GM21526 (cell line): ENCODE data around the gene WBP2.
"Not testable (repeated sequence)": the region's sequence is repeated elsewhere in the genome, so short reads cannot be mapped to it uniquely, and the experiment has no call there.

Source experiments
- ATAC-seq: cut with Tn5 transposase; IDR thresholded peaks from one replicate; pipeline ENCODE4 v1.9.1; 2021; ENCODE audit warnings: moderate library complexity; ENCODE audit not compliant: unreplicated experiment, low FRiP score

Gene WBP2

DNA sequence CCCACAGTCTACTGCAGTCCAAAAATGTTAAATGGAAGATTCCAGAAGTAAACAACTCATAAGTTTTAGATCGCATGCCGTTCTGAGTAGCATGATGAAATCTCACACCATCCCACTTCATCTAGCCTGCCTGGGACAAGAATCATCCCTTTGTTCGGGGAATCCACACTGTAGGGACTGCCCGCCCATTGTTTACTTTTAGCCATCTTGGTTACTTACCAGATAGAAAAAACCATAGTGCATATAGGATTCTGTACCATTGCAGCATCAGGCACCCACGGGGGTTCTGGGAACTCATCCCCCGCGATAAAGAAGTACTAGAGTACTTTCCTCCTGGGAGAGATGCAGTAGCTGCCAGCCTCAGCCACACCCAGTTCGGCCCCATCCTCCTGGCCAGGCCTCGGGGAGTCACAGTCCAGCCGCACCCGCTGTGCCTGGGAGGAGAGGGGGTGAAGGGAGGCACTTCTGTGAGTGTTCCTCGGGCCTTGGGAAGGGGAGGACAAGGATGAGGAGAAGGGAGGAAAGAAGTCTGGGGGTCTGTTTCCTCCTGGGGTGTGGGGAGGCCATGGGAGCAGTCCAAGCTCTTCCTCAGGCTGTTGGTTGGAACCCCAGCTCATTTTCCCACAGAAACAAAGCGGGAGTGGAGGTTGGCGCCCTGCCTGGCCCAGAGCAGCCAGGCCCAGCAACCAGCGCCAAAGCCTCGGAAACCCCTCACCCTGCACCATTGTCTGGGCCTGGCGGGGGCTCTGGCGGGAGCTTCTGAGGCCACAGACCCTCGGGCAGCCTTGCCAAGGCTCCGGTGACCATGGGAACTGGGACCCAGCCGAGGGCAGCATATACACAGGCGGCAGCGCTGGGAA, 14.4 kb upstream of the WBP2 start:
- no peak for ATAC-seq

DNA sequence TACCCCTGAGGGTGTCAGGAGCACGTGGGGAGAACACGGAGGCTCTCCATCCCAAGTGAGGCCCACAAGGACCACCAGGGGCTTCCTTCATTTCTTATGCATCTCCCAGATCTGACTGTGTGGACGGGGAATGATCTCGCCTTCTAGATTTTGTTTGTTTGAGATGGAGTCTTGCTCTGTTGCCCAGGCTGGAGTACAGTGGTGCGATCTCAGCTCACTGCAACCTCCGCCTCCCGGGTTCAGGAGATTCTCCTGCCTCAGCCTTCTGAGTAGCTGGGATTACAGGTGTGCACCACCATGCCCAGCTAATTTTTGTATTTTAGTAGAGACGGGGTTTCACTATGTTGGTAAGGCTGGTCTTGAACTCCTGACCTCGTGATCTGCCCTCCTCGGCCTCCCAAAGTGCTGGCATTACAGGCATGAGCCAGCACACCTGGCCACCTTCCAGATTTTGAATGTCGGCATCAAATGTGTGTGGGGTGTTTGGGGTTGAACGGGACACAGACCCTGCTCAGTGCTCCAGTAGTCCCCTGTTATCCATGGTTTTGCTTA, 13.7 kb upstream of the WBP2 start:
- not testable (repeated sequence) for ATAC-seq

DNA sequence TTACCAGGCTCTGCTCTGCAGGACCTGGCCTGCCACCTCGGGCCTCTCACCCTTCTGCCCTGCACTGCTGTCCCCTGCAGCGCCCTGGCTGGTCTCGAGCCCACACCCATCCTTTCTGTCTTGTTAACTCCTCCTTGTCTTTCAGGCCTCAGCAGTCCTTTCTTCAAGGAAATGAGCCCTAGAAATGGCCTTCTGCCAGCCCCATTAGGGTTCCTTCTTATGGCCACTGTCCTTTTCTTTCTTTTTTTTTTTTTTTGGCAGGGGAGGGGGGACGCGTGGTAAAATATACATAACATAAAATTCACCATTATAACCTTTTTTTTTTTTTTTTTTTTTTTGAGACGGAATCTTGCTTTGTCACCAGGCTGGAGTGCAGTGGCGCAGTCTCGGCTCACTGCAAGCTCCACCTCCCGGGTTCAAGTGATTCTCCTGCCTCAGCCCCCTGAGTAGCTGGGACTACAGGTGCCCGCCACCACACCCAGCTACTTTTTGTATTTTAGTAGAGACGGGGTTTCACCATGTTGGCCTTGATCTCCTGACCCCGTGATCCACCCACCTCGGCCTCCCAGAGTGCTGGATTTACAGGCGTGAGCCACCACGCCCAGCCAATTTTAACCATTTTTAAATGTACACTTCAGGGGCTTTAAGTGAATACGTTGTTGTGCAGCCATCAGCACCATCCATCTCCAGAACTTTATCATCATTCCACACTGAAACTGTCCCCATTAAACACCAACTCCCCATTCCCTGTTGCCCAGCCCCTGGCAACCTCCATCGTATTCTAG, 10.5 kb upstream of the WBP2 start:
- not testable (repeated sequence) for ATAC-seq

DNA sequence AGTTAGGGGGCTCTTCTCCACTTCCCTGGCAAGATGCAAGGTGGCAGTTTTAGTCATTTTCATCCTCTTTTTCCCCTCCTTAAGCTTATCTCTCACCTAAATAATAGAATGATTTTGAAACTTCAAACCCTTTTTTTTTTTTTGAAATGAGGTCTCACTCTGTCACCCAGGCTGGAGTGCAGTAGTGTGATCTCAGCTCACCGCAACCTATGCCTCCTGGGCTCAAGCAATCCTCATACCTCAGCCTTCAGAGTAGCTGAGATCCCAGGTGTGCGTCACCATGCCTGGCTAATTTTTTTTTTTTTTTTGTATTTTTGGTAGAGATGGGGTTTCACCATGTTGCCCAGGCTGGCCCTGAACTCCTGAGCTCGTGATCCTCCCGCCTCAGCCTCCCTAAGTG, 9.8 kb upstream of the WBP2 start:
- ATAC-seq, result not testable (repeated sequence)

DNA sequence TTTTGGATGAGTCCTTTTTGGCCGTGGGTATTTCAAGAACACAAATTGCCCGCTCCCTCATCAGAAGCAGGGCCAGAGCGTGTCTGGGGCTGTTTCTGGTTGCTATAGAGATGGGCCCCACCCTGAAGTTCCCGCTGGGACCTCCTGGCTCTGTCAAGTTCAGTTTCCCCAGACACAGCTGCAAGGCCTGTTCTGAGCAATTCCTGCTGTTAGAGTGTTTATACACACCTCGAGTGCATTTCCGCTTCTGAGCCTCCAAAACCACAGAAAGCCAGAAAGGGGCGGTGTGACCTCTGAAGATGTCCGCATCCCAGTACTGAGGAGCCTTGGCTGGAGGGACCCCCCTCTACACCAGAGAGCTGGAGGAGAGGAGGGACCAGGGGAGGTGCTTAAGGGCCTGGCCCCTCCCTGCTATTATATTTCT, 9.3 kb upstream of the WBP2 start:
- ATAC-seq, result peak; percentile 68

DNA sequence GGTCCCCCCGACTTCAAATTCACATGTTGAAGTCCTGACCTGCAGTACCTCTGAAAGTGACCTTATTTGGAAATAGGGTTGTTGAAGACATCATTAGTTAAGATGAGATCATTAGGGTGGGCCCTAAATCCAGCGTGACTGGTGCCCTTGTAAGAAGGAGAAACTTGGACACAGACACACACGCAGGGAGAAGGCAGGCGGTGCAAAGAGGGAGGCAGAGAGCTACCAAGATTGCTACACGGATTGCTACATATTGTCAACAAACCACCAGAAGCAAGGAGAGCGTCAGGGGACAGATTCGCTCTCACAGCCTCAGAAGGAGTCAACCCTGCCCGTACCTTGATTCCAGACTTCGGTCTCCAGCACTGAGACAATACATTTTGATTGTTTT, 6.8 kb upstream of the WBP2 start:
- no peak for ATAC-seq

DNA sequence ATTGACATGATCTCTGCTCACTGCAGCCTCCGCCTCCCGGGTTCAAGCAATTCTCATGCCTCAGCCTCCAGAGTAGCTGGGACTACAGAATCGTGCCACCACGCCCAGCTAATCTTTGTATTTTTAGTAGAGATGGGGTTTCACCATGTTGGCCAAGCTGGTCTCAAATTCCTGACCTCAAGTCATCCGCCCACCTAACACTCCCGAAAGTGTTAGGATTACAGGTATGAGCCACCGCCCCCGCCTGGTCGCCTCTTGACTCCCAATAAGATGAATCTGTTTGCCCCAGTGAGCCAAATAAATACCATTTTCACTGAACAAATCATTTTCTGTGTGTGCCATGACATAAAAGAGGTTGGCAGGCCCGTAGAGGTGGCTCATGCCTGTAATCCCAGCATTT, 4.2 kb upstream of the WBP2 start:
- not testable (repeated sequence) for ATAC-seq

DNA sequence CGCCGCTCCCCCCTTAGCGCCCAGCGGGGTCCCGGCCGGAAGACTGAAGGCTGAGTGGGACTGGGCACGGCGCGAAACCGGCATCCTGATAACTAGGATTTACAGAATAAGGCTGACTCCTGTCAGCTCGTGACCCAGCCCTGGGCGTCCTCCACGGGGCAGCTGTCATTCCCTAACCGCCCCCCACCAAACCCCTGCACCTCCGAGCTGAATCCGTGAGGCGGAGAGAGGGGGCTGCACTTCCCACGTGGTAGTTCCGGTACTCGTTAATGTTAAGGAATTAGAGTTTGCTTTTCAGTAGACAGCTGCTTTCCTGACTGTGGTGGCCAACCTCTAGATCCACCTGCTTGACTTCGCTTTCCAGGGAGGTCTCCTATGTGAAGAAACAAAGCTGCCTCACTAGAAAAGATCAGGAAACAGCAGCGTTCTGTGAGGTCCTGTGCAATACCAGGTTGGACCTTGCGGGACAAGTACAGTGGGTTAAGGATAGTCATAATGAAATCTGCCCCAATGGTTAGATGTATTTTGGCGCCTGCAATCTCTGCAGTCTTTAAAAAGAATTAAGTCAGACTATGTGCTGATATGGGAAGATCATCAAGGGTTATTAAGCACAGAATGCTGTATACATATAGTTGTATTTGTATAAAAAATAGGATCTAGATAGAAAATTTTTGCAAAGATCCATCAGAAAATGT, 1.1 kb upstream of the WBP2 start:
- ATAC-seq, result no peak

DNA sequence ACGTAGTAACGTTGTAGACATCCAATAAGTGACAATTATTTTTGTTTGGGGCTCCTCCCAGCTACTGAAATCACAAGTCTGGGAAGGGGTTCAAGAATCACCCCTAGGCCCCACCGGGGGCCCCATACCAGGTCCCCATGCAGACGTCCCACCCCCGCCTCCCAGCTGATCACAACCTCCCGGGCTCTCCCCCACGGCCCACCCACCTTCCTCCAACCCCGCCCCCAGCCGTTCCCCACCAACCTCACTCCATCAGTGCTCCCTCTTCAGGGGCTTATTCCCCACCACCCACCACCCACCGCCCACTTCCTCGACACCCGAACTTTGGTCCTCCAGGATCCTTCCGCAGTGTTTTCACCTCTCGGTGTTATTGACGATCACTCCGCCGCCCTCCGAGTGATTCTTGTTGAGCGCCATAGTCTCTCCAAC, 240 bp downstream of the WBP2 start:
- no peak for ATAC-seq

DNA sequence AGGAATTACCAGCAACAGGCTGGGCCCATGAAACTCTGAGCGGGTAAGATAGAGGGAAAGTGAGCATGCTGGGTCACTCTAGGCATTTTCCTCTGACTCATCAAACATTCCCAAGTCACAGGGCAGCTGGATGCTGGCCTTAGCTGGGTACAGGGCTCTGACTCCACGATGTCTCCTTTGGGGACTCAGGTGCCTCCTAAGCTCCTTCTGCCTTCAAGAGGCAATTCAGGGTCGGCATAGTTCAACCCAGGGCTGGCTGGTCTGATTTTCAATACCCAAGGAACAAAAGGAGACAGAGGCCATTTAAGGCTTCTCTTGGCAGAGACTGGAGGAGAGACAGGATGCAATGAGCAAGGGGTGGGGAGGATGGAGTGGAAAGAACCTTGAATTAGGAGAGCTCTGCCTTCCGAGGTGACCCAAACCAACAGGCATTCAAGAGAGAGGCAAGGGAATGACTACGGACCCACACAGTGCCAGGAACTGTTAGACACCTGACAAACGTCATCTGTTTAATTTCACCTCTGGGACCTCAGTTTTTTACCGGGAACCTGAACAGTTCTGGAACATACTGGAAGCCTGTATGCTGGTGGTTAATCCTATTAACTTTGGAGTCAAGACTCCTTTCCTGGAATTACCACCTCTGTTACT, 910 bp downstream of the WBP2 start:
- ATAC-seq, result no peak

DNA sequence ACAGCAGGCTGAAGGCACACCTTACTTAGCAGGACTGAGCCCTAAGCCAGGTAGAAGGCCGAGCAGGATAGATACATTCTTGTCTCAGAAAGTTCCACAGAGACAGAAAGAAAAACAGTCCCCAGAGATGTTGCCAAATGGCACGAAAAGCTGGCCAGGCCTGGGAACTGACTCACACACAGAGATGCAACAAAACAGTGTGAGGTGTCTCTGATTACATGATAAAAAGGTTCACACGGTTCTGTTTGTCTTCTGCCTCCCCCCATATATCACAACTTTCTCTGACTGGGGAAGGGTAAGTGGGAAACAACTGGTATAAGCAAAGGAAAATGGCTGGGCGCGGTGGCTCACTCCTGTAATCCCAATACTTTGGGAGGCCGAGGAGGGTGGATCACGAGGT, 1.7 kb downstream of the WBP2 start:
- ATAC-seq, result no peak

DNA sequence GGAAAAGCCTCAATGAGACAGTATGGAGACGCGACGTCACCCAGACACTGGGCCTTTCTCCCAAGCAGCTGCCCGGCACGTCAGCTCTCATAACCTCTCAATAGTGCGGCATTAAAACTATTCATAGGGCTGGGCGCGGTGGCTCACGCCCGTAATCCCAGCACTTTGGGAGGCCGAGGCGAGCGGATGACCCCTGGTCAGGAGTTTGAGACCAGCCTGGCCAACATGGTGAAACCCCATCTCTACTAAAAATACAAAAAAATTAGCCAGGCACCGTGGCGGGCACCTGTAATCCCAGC, 3.5 kb downstream of the WBP2 start:
- ATAC-seq, result not testable (repeated sequence)

DNA sequence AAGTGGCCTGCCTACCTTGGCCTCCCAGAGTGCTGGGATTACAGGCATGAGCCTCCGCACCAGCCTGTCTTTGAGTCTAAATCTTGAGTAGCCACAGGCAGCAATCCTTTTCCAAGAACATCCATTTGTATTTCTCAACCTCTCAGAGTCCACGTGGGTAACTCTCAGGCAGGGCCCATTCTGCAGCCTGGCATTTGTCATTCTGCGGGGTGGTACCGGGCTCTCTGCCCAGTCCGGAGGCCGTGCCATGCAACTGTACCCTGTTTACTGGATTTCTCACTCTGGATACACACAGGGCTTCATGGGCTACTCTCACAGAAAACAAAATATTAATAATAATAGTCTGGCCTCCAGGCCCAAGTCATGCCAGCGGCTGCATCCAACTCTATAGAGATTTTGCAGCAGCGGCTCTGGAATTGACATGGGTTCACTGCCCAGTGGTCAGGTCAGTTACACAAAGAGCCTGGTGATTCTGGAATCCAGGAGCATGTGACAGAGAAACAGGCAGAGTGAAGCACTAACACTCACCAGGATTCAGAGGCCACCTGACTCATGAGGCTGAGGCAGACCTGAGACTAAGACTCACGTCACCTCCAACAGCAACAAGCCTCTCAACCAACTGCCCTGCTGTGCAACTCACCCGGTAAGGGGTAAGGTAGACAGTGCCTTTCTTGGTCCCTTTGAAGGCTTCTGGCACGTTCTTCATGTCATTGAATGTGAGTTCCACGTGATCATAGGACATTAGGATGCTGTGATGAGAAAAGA, 4.0 kb downstream of the WBP2 start:
- ATAC-seq, result no peak

DNA sequence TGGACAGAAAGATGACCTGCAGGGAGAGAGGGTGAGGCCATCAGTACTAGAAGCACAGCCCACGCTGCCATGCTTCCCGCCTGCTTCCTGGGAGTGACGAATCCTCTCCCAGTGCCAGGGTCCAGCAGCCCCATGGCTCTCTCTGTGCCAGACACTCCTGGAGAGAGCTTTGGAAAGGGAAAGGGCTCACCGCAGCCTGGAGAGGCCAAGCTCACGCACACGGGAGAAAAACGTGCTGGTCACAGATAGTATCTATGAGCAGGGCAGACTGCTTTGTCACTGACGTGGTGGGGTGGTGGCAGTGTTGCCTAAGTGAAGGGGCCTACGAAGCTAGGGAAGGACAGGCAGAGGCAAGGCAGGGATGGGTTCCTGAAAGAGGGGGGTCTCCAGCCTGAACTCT, 5.4 kb downstream of the WBP2 start:
- no peak for ATAC-seq

DNA sequence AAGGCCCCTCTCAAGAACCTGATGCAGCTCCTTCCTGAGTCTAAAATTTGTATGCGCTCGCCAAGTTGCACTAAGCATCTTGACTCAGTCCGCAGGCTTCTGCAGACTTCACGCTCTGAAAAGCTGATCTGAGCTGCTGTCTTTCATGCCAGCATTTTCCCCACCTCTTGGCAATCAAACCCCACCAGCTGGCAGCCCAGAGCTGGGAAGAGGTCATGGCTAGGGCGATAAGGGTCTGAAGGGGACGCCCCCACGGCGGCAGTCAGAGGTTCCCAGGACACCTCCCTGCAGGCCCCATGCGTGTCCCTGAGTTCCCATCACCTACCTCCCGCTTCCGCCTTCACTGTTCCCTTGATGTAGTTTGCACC, 5.9 kb downstream of the WBP2 start:
- no peak for ATAC-seq

DNA sequence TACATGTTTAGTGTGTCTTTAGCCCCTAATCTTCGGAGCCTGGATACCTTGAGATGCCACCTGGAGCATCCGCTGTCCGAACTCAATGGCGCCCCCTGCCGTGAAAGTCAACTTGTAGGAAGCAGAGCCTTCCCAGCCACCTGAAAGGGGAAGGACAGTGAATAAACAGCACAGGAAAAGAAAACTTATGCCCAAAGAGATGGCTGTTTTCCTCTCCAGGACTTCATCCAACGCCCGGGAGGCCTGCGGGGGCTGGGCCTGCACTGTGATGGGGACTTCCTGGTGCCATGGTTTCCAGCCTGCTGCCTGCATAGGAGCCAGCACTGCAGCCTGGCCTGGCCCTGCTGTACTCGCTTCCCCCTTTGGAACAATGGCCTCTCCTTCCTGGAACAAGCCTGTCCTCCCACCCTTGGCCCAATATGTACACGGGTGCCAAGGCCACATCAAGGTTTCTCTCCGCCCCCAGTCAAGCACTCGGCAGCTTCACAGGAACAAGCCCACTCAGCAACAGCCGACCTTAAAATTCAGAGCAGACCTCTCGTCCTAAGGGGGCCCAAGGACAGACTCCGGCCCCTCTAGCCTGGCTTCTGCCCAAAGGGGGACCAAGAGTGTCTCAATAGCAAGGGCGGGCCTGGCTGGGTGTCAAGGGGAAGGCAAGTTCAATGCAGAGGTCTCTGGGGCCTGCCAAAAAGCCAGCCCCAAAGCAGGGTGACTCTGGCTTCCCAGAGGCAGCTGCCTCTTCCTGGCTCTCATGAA, 6.4 kb downstream of the WBP2 start:
- ATAC-seq, result no peak

DNA sequence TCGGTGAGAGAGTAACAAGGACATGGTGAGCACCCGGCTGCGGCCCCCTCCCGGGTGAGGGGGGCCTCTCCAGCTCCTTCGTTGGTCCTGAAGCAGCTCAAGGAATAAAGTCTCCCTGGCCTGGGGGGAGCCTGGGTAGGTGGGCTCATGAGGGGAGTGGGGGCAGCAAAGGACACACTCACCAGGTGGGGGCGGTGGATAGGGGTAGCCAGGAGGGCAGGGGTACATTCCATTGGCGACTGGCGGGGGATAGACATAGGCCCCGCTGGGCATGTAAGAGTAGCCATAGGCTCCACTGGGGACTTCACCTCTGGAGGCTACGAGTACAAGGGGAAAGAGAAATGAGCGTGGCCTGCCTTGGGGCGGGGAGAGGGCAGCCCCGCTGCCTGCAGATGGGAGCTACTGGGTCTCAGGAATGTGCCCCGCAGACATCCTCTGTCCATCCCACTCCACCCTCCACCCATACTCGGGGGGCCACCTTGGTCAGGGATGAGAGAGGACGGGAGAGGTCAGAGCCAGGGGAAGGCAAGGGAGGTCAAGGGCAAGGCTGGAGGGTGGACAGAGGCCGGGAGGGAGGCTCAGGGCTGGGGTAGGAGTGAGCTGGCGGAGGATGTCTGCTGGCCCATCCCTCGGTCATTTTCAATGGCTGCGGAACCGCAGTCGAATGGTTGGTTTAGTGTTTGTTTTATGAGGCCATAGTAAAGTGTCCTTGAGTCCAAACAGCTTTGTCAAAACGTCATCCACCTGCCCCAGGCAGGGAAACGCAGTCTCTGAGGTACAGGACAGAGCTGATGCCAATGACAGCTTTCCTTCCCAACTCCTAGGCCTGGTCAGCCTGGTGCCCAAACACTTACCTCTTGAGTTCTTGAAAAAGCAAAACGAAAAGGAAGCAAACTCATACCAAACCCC, 7.3 kb downstream of the WBP2 start:
- no peak for ATAC-seq
